ENCODE measurements around the gene ZNF839.

DNA sequence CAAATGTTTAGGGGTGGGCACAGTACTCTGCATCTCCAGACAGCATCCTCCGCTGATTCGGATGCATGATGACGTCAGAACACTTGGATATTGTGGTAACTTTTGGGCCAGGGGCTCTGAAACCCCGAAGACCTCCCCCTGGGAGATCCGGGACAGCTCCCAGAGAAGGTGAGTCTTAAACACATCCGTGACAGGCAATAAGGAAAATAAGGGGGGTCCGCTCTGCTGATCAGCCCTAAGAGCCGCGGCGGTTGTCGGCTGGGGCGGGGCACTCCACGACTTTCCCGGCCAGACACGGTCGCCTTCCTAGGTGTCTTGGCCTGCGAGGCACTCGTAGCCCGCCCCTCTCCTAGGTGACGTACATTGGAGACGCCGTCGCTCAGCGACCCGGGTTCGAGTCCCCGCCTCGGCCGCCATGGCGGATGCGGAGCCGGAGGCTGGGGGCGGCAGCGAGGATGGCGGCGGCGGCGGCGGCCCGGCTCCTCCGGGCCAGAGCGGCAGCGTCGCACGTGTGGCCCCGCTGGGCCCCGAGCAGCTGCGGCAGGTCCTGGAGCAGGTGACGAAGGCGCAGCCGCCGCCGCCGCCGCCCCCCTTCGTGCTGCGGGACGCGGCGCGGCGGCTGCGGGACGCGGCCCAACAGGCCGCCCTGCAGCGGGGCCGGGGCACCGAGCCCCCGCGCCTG lies at the start of gene ZNF839:
- TF ChIP-seq, protein P1, sequence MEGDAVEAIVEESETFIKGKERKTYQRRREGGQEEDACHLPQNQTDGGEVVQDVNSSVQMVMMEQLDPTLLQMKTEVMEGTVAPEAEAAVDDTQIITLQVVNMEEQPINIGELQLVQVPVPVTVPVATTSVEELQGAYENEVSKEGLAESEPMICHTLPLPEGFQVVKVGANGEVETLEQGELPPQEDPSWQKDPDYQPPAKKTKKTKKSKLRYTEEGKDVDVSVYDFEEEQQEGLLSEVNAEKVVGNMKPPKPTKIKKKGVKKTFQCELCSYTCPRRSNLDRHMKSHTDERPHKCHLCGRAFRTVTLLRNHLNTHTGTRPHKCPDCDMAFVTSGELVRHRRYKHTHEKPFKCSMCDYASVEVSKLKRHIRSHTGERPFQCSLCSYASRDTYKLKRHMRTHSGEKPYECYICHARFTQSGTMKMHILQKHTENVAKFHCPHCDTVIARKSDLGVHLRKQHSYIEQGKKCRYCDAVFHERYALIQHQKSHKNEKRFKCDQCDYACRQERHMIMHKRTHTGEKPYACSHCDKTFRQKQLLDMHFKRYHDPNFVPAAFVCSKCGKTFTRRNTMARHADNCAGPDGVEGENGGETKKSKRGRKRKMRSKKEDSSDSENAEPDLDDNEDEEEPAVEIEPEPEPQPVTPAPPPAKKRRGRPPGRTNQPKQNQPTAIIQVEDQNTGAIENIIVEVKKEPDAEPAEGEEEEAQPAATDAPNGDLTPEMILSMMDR (IDR thresholded peaks at IDR 0.05; ENCODE audit: low read length) = no peak
- TF ChIP-seq EZH2 (optimal IDR thresholded peaks at IDR 0.05; ENCODE audit: low read depth, low read length) = no peak
